ENCODE measurements around the gene IFNL2.

Gene IFNL2

GRCh38 chr19:39319098-39319891 is 51.1 kb downstream of the IFNL2 start:
- no peak for DNase-seq
